22Rv1 (cell line): ENCODE results near the gene ZNF282.
"Not testable (repeated sequence)": the region's sequence is repeated elsewhere in the genome, so short reads cannot be mapped to it uniquely, and the experiment has no call there.

Source experiments
- ZFX ChIP-seq: fragments of 450-650 bp; IDR thresholded peaks from 2 replicates; pipeline ENCODE4 v1.6.1; 2017; ENCODE audit warnings: antibody characterized with exemption, borderline replicate concordance
- TF ChIP-seq, protein P1 (sequence below): fragments of 450-650 bp; IDR thresholded peaks from 2 replicates; pipeline ENCODE4 v1.5.1; 2017; ENCODE audit warnings: mild to moderate bottlenecking

DNA sequence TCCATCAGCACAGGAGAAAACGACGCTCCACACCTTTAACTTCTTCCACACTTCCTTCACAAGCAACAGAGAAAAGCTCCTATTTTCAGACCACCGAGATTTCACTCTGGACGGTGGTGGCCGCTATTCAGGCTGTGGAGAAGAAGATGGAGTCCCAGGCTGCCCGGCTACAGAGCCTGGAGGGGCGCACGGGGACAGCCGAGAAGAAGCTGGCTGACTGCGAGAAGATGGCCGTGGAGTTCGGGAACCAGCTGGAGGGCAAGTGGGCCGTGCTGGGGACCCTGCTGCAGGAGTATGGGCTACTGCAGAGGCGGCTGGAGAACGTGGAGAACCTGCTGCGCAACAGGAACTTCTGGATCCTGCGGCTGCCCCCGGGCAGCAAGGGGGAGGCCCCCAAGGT lies 54.8 kb downstream of the ZNF282 start:
- TF ChIP-seq ZFX: not testable (repeated sequence)
- TF ChIP-seq, protein P1, sequence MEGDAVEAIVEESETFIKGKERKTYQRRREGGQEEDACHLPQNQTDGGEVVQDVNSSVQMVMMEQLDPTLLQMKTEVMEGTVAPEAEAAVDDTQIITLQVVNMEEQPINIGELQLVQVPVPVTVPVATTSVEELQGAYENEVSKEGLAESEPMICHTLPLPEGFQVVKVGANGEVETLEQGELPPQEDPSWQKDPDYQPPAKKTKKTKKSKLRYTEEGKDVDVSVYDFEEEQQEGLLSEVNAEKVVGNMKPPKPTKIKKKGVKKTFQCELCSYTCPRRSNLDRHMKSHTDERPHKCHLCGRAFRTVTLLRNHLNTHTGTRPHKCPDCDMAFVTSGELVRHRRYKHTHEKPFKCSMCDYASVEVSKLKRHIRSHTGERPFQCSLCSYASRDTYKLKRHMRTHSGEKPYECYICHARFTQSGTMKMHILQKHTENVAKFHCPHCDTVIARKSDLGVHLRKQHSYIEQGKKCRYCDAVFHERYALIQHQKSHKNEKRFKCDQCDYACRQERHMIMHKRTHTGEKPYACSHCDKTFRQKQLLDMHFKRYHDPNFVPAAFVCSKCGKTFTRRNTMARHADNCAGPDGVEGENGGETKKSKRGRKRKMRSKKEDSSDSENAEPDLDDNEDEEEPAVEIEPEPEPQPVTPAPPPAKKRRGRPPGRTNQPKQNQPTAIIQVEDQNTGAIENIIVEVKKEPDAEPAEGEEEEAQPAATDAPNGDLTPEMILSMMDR: not testable (repeated sequence)
